ENCODE results near the gene KPNA1. TPM values are rescaled to one million over a fixed set of nuclear protein-coding genes. Genes with fewer than 3 reads are reported as not detected.

KPNA1 gene
- total RNA-seq, 1 experiment from 2014 or later: 78.5 TPM

DNA sequence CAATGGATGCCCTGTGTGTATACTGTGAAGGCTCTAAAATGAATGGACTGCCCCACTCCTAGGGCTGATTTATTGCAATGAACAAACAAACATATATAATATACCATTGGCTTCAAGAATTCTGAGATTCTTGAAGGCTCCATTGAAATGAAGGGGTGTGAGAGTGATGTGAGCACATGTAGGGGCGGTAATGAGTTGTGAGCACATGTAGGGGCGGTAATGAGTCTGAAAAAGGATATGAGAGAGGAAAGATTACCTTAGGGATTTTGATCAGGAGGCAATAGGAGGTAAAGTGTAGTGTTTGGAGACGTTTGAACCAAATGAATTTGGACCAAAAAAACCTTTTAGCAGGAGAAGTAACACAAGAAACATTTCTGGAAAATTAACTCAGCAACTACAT is 127.0 kb downstream of the KPNA1 start:
- Mint-ChIP-seq H3K4me3 (ENCODE audit: low read depth, unreplicated experiment) (no peak overlapping the region), H3K36me3 (ENCODE audit: insufficient read depth, unreplicated experiment) (peaks cover 19% of the 10 kb centered on the region), H3K4me1 (ENCODE audit: low read depth, unreplicated experiment) (no peaks in the 10 kb centered on the region), H3K27ac (ENCODE audit: unreplicated experiment) (no peak overlapping the region), H3K9me3 (ENCODE audit: low read depth, unreplicated experiment) (no peaks in the 10 kb centered on the region), H3K27me3 (ENCODE audit: unreplicated experiment) (no peaks in the 10 kb centered on the region)
- TF ChIP-seq, protein P1, sequence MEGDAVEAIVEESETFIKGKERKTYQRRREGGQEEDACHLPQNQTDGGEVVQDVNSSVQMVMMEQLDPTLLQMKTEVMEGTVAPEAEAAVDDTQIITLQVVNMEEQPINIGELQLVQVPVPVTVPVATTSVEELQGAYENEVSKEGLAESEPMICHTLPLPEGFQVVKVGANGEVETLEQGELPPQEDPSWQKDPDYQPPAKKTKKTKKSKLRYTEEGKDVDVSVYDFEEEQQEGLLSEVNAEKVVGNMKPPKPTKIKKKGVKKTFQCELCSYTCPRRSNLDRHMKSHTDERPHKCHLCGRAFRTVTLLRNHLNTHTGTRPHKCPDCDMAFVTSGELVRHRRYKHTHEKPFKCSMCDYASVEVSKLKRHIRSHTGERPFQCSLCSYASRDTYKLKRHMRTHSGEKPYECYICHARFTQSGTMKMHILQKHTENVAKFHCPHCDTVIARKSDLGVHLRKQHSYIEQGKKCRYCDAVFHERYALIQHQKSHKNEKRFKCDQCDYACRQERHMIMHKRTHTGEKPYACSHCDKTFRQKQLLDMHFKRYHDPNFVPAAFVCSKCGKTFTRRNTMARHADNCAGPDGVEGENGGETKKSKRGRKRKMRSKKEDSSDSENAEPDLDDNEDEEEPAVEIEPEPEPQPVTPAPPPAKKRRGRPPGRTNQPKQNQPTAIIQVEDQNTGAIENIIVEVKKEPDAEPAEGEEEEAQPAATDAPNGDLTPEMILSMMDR (IDR thresholded peaks at IDR 0.05; ENCODE audit: unreplicated experiment): no peak
- intact Hi-C loops (cut with micrococcal nuclease; ENCODE audit: unreplicated experiment): no loop called here
- CTCF ChIA-PET: no interaction called here
- BruUV-seq (replicated peaks): no TSS peak
- no peak for DNase-seq

DNA sequence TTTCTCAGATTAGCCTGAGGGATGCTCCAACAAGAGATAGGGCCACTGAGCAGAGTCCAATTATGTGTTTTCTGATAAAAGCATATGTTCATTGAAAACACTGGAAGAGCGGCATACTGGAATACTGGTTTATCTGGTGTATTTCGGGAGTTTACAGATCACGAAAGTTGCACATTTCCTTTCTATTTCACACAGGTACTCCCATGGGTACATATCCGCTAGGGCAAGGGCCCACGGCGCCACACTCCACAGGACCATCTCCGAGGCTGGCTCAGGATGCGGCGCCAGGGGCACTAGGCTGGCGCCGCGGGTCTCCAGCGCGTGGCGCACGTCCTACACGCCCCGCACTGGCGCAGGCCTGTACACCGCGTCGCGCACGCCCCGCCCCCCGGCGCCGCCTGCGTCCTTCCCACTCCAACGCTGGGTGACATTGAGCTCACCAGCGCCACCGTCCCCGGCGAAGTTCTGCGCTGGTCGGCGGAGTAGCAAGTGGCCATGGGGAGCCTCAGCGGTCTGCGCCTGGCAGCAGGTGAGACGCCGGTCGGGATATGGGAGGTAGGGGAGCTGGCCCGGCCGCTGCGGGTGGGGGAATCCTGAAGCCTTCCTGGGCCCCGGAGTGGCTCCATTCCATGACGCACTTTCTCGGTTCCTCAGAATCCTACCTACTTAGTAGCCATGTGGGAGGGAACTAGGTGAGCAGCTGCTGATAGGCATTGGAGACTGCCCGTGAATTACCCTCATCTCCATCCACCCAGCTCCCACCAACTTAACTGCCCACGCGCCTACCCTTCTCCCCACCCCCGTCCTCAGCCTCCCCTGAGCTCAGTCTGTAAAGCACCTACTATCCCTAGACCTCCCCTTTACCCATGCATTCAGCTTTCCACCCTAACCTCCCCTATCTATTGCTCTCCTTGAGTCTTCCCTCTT is 130.7 kb downstream of the KPNA1 start, which contains the start of gene FAM162A:
FAM162A (plus strand) TSS at position 412 of the 927 bp plus-strand sequence; CDS start at position 496, 84 bp downstream.
- DNase-seq: peak; percentile 97
- no peaks in the 10 kb centered on the region for H3K27me3 Mint-ChIP-seq (ENCODE audit: unreplicated experiment)
- H3K27ac Mint-ChIP-seq (ENCODE audit: unreplicated experiment): peak within 1 kb of the TSS; percentile 78
- CTCF ChIA-PET: interaction anchor here (0.6 to 2.9 kb wide), 10 partner anchors 9 to 296 kb away, joined by 3 to 24 read pairs (median 5); partner anchors contain the start of genes DTX3L, PARP9 and WDR5B
- TF ChIP-seq, protein P1 (IDR thresholded peaks at IDR 0.05; ENCODE audit: unreplicated experiment): peak; percentile 39
- H3K9me3 Mint-ChIP-seq (ENCODE audit: low read depth, unreplicated experiment): no peaks in the 10 kb centered on the region
- no TSS peak for BruUV-seq (replicated peaks)
- intact Hi-C loops (cut with micrococcal nuclease; ENCODE audit: unreplicated experiment): no loop called here
- H3K4me1 Mint-ChIP-seq (ENCODE audit: low read depth, unreplicated experiment): peaks cover 9% of the 10 kb centered on the region
- peak within 1 kb of the TSS; percentile 87 for H3K4me3 Mint-ChIP-seq (ENCODE audit: low read depth, unreplicated experiment)
- peaks cover 22% of the 10 kb centered on the region for H3K36me3 Mint-ChIP-seq (ENCODE audit: insufficient read depth, unreplicated experiment)

DNA sequence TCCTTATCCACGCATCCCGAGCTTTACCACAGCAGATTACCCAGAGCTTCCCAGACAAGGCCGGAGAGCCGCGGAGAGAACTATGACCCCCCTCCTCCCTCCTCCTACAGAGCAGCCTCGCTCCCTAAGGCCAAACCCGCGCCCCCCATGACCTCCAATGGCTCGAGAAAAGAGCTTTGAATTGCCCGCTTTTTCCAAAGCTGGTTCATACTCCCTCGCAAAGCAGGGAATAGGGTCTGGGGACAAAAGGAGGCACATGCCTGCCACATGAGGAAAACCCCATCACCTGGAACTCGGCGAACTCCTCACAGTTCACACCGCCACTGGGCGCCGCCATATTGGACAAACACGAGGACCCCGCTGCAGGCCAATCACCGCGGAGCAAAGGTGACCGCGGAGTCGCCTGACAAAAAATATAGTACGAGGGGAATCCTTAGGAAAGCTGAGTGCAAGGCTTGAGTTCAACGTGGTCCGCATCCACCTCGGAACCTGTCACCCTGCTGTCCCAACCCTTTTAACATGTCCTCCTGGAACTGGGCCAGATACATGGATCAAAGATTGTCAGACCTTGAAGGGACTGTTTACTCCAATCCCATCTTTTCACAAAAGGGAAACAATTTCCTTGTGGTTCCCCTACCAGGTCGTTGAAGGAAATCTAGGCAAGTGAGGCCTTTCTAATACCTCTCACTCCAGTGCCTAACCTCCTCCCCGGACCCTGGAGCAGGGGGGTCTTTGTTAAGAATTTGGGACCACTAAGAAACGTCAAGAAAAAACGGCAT is 131.7 kb downstream of the KPNA1 start, which contains the start of gene MIX23:
MIX23 (minus strand) TSS at position 344 of the 779 bp plus-strand sequence; CDS start at position 337, 7 bp downstream.
- CTCF ChIA-PET: interaction anchor here (1.5 to 2.9 kb wide), 4 partner anchors 10 to 61 kb away, joined by 4 to 24 read pairs (median 14); partner anchors contain the start of gene WDR5B
- intact Hi-C loops (cut with micrococcal nuclease; ENCODE audit: unreplicated experiment): no loop called here
- H3K27ac Mint-ChIP-seq (ENCODE audit: unreplicated experiment): peak within 1 kb of the TSS; percentile 78
- H3K9me3 Mint-ChIP-seq (ENCODE audit: low read depth, unreplicated experiment): no peaks in the 10 kb centered on the region
- peaks cover 22% of the 10 kb centered on the region for H3K36me3 Mint-ChIP-seq (ENCODE audit: insufficient read depth, unreplicated experiment)
- DNase-seq: peak; percentile 88
- peaks cover 9% of the 10 kb centered on the region for H3K4me1 Mint-ChIP-seq (ENCODE audit: low read depth, unreplicated experiment)
- TF ChIP-seq, protein P1 (IDR thresholded peaks at IDR 0.05; ENCODE audit: unreplicated experiment): no peak
- H3K27me3 Mint-ChIP-seq (ENCODE audit: unreplicated experiment): no peaks in the 10 kb centered on the region
- BruUV-seq (replicated peaks): no TSS peak
- H3K4me3 Mint-ChIP-seq (ENCODE audit: low read depth, unreplicated experiment): peak within 1 kb of the TSS; percentile 87

DNA sequence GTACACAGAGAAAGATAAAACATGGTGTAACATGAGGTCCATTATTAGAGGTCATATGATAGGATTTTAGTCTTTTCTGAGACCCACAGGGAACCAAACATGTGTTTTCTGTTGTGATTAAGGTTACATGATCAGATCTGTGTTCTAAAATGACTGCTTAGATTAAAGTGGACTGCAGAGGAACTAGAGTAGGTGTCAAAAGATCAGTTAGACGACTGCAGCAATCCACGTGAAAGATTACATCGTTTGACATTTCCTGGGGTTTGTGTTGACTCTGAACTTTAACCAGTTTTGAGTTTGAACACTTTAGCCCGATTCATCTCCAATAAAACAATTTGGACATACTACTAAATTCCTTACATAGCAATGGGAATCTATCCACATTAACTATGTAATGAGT is 136.8 kb downstream of the KPNA1 start:
- no TSS peak for BruUV-seq (replicated peaks)
- DNase-seq: no peak
- TF ChIP-seq, protein P1 (IDR thresholded peaks at IDR 0.05; ENCODE audit: unreplicated experiment): no peak
- no peak overlapping the region for H3K27ac Mint-ChIP-seq (ENCODE audit: unreplicated experiment)
- H3K36me3 Mint-ChIP-seq (ENCODE audit: insufficient read depth, unreplicated experiment): peaks cover 6% of the 10 kb centered on the region
- no peaks in the 10 kb centered on the region for H3K9me3 Mint-ChIP-seq (ENCODE audit: low read depth, unreplicated experiment)
- CTCF ChIA-PET: no interaction called here
- intact Hi-C loops (cut with micrococcal nuclease; ENCODE audit: unreplicated experiment): no loop called here
- no peaks in the 10 kb centered on the region for H3K27me3 Mint-ChIP-seq (ENCODE audit: unreplicated experiment)
- H3K4me3 Mint-ChIP-seq (ENCODE audit: low read depth, unreplicated experiment): no peak overlapping the region
- peaks cover 9% of the 10 kb centered on the region for H3K4me1 Mint-ChIP-seq (ENCODE audit: low read depth, unreplicated experiment)

Data from Calu3 (cell line).